Activated CD4-positive, alpha-beta T cell treated with anti-CD3 and anti-CD28 coated beads, Interleukin-2, amount 50 U/mL, for 4 hours (primary cell): Measurements from ENCODE around the gene ZKSCAN8.

ENCODE experiments used
- DNase-seq, 2 experiments: peaks; one replicate each; pipeline ENCODE4 v3.0.0-alpha.2; 2020

ZKSCAN8 gene

GRCh38 chr6:28140616-28141015 lies 1.1 kb upstream of the ZKSCAN8 start:
- no peak for DNase-seq

- DNase-seq: no peak
These were observed 763 bp downstream of the ZKSCAN8 start for GRCh38 chr6:28142446-28142845.

- DNase-seq: no peak
These were observed 3.5 kb downstream of the ZKSCAN8 start for GRCh38 chr6:28145231-28145630.

- DNase-seq: no peak
These were observed 10.8 kb downstream of the ZKSCAN8 start for GRCh38 chr6:28152531-28152930.

GRCh38 chr6:28153546-28153945 lies 11.9 kb downstream of the ZKSCAN8 start:
- DNase-seq: no peak

GRCh38 chr6:28154357-28154756 lies 12.7 kb downstream of the ZKSCAN8 start:
- DNase-seq: no peak

GRCh38 chr6:28158318-28158717 lies 16.6 kb downstream of the ZKSCAN8 start:
- no peak for DNase-seq

- DNase-seq: no peak
These were observed 17.4 kb downstream of the ZKSCAN8 start for GRCh38 chr6:28159029-28159607.

- DNase-seq: no peak
These were observed 18.6 kb downstream of the ZKSCAN8 start for GRCh38 chr6:28160233-28160632.

- DNase-seq: peak; percentile 68 to 73
These were observed 19.9 kb downstream of the ZKSCAN8 start for GRCh38 chr6:28161410-28162079.

GRCh38 chr6:28165563-28165962 lies 23.9 kb downstream of the ZKSCAN8 start:
- DNase-seq: no peak

GRCh38 chr6:28167068-28167467 lies 25.4 kb downstream of the ZKSCAN8 start:
- no peak for DNase-seq

GRCh38 chr6:28167926-28168325 lies 26.2 kb downstream of the ZKSCAN8 start:
- DNase-seq: no peak

GRCh38 chr6:28171271-28171670 lies 29.6 kb downstream of the ZKSCAN8 start:
- no peak for DNase-seq

GRCh38 chr6:28172006-28172405 lies 30.3 kb downstream of the ZKSCAN8 start:
- DNase-seq: no peak

GRCh38 chr6:28176373-28176772 lies 34.7 kb downstream of the ZKSCAN8 start:
- DNase-seq: no peak

- no peak for DNase-seq
These were observed 40.6 kb downstream of the ZKSCAN8 start for GRCh38 chr6:28182255-28182654.

GRCh38 chr6:28188111-28188979 lies 46.7 kb downstream of the ZKSCAN8 start:
- no peak for DNase-seq

GRCh38 chr6:28200020-28200419 lies 58.3 kb downstream of the ZKSCAN8 start:
- DNase-seq: no peak

GRCh38 chr6:28203201-28203600 lies 61.5 kb downstream of the ZKSCAN8 start:
- no peak for DNase-seq

- no peak for DNase-seq
These were observed 64.2 kb downstream of the ZKSCAN8 start for GRCh38 chr6:28205879-28206278.

GRCh38 chr6:28206527-28206926 lies 64.8 kb downstream of the ZKSCAN8 start:
- DNase-seq: no peak

- no peak for DNase-seq
These were observed 65.3 kb downstream of the ZKSCAN8 start for GRCh38 chr6:28206928-28207509.
